ENCODE measurements around the gene DAPL1.
A peak's percentile ranks its signal among the peaks of the same experiment; 100 is the strongest.
"Not testable (repeated sequence)": the region's sequence is repeated elsewhere in the genome, so short reads cannot be mapped to it uniquely, and the experiment has no call there.

DAPL1 gene

DNA sequence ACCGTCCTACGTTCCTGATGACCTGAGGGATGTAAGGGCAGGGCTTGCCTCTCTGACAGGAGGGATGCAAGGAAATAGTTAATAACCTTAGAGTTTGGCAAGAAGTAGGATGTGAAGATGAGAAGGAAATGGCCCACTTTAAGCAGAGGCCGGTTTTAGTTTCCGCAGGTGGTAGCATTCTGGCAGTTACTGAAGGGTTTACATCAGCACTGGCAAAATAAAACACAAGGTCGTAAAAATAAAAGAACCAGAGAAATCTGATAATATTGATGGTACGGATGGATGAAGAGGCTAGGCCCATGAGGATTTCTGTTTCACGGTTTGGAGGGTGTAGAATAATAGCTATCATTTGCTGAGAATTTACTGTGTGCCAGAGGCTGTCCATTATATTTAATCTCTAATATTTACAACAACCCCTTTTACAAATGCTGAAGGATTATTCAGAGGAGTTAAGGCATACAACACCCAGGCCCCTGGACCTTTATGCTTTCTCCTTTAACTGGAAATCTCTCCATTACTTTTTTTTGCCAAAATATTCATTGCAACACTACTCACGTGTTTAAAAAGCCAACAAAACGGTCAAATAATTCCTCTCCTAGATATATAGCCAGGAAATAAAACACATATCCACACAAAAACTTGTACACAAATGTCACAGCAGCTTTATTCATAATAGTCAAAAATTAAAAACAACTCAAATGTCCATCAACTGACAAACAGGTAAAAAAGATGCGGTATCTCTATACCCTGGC is 28.5 kb downstream of the DAPL1 start:
- DNase-seq = no peak

DNA sequence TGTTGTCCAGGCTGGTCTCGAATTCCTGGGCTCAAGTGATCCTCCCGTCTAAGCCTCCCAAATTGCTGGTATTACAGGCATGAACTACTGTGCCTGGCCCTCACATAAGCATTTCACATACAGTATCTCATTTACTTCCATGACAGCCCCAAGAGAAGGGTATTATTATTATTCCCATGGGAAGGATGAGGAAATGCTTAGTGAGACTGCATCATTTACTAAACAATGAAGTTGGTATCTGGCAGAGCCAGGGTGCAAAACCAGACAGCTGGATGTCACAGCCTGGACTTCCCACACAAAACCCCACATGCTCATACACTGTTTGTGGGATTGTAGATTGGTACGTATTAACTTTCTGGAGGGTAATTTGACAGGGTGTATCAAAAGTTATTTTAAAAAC is 29.9 kb downstream of the DAPL1 start:
- DNase-seq = no peak

DNA sequence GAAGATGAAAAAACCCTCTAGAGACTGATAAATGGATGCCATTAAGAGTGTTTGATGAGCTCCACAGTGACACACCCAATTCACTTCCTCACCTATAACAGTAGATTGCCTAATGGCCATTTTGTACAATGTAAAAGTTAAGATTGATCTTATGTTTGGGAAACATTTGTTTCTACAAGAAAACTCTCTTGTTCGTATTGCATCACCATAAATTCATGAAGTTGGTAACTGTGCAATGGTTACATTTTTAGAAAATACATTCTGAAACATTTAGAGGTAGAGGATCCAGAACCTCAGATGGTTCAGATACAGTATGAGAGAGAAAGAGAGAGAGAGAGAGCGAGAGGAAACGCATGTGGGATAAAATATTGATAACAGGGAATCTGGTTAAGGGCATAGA is 31.8 kb downstream of the DAPL1 start:
- no peak for DNase-seq

DNA sequence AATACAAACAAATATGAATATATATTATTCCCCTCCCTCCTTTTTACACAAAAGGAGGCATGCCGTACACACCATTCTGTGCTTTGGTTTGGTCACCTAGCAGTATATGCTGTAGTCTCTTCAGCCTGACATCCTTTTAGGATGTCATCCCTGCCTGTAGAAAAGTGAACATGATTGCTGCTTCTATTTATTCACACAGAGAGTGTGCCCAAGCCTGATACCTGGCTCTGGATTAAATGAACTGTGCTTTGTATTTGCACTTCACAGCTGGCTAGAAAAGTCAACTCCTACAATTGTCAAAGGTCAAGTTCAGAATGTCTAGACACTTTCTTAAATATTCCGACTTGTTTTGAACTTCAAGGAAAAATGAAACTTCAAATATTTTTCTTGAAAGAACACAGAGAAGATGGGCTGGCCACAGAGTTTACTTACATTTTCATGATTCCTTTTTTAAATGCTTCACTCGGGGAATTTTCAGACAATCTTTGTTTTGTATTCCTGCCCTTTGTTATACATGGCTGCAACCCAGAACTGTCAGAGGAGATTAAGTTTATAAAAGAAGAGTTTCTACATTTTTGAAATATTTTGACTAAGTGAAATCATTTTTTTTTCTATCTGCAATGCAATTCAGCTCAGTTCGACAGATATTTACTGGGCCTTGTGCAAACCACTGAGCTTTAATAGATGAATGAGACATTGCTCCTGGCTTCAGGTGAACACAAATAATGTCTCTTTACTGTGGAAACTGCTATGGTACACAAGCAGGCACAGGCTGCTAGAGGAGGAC is 33.5 kb downstream of the DAPL1 start:
- DNase-seq = no peak

DNA sequence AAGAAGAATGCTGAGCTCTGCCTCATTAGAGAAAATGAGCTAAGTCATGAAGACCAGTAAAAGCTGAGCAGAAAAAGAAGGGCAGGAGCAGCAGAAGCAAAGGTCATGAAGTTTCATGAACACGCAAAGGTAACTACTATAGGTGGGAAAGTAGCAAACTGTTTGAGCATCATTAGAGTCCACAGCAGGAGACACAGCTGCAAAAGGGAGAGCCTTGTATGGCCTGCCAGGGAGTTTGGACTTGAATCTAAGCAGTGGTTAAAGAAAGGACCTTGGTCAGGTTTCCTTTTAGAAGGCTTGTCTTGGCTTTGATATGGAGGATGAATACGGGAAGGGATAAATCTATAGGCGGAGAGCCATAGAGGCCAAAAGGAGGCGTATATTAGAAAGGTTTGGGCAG is 34.0 kb downstream of the DAPL1 start:
- DNase-seq = no peak

DNA sequence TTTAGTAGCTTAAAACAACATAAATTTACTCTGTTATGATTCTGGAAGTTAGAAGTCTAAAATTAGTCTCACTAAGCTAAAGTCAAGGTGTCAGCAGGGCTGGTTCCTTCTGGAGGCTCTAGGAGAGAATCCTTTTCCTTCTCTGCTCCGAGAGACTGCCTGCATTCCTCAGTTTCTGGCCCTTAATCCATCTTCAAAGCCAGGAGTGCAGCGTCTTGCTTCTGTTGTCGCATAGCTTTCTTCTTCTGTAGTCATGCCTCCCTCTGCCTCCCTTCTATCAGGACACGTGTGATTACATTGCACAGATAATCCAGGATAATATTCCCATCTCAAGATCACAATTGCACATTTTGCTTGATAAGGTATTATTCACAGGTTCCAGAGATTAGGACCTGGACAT is 35.1 kb downstream of the DAPL1 start:
- no peak for DNase-seq

DNA sequence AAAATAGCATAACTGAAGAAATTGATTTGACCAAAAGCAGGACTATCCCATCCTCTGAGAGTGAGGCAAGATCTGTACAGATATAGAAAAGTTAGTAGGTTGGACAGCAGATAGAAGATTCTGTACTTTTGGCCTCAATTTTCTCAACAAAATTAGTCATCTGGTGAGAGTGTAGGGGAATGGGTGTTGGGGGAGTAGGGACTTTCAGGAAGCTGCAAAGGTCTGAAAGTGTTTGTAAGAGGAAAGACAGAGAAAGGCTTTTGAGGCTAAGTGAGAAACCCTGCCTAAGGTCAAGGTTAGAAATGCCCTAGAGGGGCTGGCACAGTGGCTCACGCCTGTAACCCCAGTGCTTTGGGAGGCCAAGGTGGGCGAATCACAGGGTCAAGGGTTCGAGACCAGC is 40.3 kb downstream of the DAPL1 start:
- no peak for DNase-seq

DNA sequence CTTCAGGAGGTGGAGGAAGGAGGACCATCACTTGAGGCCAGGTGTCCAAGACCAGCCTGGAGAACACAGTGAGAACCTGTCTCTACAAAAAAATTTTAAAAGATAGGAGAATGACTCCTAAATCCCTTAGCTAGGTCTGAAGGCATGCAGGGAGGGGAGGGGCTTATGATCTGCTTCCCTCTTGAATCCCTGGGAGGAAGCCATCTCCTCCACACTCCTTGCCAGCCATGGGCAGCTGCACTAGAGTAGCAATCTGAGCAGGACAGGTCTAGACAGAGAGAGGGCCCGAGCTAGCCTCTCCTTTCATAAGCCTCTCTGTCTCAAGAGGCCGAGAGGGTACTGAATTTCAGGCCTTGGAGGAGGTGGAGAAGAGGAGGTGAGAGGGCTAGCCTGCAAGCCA is 42.5 kb downstream of the DAPL1 start:
- peak; percentile 42 for DNase-seq

DNA sequence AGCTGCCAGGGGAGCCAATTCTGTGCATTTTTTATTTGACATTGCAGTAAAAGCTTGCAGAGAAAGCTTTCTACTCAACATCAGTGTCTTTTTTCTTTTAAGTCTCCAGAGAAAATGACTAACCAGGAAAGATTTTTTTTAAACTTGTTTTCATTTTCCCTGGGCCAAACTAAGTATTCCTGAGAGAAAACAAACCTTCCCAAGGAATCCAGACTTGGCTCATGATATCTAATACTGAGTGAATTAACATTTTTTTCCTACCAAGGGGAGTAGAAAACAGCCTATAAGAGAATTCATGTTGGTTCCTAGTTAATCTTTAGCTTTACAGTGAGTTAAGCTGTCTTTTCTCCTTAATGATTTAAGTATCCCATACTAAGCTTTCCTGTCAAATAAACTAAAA is 46.7 kb downstream of the DAPL1 start:
- no peak for DNase-seq

DNA sequence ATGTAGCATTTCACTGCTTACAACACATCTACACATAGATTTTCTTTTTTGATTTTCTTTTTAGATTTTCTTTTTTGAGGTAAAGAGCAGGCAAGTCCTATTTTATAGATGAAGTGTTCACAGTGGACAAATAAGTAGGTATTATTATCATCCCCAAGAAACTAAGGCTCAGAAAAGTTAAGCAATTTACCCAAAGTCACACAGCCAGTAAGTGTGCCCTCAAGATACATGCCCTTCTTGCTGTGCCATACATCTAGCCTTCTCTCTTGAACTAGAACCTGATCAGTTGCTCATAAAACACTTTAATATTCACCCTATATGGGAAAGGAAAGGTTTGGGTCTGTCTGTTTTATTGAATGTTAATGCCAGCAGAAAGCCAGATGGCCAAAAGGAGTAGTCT is 50.3 kb downstream of the DAPL1 start:
- no peak for DNase-seq

DNA sequence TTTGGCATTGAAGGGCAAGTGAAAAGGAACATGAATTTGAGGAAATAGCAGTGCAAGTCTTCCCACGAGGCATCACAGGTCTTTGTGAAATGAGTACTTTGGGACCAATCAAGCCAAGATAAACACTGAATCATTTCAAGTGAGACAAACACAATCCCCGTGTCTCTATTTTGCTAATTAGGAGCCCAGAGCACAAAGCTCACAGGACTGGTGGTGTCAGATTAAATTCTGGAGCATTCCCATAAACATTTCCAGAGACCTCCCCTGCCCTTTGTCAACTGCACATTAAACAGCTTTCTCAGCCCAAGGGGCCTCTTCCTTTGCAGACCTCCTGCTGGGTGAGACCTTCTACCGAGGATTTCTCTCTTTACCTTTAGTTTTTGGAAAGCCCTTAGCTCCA is 50.7 kb downstream of the DAPL1 start:
- no peak for DNase-seq

DNA sequence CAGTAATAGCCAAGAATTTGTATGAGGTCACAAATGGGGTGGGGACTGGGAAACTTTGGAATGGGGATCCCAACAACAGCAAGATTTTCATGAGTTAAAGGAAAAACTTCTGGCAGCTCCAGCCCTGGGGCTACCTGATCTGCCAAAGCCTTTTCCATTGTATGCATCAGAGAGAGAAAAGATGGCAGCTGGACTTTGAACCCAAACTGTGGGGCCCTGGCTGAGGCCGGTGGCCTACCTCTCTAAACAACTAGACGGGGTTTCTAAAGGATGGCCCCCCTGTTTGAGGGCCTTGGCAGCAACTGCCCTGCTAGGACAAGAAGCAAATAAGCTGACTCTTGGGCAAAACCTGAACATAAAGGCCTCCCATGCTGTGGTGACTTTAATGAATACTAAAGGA is 52.4 kb downstream of the DAPL1 start:
- DNase-seq = not testable (repeated sequence)

DNA sequence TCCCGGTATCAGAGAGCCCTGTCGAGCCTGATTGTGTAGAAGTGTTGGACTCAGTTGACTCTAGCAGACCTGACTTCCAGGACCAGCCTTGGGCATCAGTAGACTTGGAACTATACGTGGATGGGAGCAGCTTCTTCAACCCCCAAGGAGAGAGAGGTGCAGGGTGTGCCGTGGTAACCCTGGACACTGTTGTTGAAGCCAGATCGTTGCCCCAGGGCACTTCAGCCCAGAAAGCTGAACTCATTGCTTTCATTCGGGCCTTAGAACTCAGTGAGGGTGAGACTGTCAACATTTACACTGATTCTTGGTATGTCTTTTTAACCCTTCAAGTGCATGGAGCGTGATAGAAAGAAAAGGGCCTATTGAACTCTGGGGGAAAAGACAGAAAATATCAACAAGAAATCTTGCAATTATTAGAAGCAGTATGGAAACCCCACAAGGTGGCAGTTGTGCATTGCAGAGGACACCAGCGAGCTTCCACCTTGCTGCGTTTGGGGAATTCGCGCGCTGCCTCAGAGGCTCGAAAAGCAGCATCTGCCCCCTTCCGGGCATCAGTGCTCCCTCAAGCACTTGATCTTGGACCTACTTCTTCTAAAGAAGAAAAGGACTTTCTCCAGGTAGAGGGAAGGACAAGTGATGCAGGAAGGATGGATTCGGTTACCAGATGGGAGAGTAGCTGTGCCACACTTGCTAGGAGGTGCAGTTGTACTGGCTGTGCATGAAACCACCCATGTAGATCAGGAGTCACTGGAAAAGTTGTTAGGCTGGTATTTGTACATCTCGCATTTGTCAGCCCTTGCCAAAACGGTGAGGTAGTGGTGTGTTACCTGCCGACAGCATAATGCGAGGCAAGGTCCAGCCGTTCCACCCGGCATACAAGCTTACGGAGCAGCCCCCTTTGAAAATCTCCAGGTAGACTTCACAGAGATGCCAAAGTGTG is 53.2 kb downstream of the DAPL1 start:
- not testable (repeated sequence) for DNase-seq

DNA sequence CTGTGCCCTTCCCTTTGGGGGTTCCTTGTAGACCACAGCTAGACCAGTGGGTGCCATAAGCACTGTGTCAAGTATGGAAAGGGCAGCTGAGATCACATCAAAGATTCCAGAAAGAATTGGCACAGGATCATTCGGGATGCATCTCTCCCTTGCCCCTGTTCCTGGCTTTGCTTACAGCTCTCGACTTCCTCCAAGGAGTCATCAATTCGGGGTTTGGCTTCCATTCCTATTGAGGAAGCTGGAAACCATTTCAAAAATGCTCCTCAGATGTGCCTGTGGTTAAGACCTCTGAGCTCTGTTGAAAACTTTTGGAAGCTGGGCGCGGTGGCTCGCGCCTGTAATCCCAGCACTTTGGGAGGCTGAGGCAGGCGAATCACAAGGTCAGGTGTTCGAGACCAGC is 65.1 kb downstream of the DAPL1 start:
- not testable (repeated sequence) for DNase-seq

DNA sequence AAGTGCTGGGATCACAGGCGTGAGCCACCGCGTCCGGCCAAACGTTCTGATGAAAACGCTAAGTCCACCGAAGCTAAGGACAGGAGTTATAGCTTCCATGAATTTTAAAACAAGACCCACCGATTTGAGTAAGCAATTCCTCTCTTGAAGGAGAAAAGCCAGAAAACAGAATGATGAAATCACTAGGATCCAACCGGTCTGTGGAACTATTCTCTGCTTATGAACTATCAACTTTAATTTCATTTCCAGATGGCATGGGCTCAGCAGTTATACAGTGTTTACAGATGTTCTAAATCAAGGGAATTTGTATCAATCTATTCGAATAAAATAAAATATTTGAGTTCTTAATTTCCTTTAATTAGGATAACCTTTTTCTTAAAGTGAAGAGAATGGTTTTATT is 66.5 kb downstream of the DAPL1 start:
- not testable (repeated sequence) for DNase-seq

DNA sequence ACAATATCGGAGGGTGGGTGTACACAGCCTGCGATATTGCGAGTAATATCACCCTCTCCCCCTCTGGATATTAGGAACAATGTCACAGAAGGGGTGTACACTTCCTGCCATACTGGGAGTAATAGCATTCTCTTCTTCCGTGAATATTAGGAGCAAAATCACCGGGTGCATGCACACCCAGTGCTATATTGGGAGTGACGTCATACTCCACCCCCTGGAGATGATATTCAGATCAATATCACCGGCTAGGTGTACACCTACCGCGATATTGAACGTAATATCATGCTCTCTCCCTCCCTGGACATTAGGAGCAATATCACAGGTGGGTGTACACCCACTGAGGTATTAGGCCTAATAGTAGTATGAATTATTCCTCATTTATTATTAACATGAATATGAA is 70.4 kb downstream of the DAPL1 start:
- not testable (repeated sequence) for DNase-seq
